DMS53 treated with DMSO at 0.1 percent for 48 hours (cell line): ENCODE results near the gene FFAR1.

Experiments
- DNase-seq: peaks from one replicate; lab custom pipeline; 2025; ENCODE audit not compliant: unreplicated experiment; lab: John Stamatoyannopoulos, UW

FFAR1 gene

DNA sequence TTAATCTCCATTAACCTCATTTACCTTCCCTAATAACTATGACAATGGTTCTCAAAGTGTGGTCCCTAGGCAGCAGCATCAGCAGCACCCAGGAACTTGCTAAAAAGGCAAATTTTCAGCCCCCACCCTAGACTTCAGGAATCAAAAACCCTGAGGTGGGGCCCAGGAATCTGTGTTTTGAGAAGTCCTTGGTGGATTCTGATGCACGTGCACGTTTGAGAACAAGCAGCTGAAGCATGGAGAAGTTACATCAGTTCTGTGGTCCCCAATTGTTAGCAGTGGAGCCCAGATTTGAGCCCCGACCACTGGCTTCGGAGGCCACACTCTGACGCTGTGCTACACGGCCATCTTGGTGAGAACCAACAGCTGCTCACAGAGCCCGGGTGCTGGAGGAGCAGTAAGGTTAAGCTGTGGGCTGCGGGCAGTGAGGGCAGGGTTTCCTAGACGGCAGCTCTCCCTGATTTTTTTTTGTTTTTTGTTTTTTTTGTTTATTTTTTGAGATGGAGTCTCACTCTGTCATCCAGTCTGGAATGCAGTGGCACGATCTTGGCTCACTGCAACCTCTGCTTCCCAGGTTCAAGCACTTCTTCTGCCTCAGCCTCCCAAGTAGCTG, 32.7 kb upstream of the FFAR1 start:
- DNase-seq, result no peak

DNA sequence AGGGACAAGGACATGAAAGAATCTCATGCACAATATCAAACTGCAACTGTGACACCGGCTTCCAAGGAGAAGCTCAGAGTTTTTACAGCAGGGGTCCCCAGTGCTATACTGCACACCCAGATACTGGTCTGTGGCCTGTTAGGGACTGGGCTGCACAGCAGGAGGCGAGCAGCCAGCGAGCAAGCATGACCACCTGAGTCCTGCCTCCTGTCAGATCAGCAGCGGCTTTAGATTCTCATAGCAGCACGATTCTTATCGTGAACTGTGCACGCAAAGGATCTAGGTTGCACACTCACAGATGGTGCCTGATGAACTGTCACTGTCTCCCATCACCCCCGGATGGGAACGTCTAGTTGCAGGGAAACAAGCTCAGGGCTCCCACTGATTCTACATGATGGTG, 31.8 kb upstream of the FFAR1 start:
- DNase-seq, result no peak

DNA sequence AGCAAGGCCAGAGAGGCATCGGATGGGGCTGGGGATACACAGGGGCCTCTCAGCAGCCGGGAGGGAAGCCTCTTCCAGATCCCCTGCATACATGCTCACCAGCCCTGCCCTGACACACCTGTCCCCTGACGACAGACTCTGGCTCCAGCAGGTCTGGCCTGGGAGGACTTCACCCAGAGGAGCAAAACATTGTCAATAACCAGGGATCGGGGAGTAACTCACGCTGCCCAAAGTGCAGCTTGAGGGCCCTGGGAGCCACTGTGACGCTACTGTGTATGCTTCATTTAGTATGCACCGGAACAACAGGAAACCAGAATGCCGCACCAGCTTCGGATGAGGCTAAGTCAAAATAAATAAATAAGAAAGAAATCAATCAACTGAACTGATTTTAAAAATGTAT, 31.1 kb upstream of the FFAR1 start:
- no peak for DNase-seq

DNA sequence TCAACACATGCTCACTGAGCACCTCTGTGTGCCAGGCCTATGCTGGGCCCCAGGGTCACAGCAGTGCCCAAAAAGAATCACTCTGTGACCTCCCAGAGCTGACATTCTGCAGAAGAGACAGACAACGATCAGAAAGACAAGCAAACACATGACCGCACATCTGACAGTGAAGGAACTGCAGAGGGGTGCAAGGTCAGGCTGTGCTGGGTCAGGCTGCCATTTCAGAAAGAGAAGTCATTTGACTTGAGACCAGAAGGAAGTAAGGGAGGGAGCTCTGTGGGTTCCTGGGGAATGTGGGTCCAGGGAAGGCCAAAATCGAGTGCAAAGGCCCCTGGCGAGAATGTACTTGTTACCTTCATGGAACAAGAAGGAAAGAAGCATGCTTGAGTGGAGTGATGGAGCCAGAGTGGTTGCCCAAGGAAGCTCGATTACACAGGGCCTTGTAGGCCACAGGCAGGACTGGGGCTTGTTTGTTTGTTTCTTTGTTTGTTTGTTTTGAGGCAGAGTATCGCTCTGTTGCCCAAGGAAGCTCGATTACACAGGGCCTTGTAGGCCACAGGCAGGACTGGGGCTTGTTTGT, 30.1 kb upstream of the FFAR1 start:
- DNase-seq, result no peak

DNA sequence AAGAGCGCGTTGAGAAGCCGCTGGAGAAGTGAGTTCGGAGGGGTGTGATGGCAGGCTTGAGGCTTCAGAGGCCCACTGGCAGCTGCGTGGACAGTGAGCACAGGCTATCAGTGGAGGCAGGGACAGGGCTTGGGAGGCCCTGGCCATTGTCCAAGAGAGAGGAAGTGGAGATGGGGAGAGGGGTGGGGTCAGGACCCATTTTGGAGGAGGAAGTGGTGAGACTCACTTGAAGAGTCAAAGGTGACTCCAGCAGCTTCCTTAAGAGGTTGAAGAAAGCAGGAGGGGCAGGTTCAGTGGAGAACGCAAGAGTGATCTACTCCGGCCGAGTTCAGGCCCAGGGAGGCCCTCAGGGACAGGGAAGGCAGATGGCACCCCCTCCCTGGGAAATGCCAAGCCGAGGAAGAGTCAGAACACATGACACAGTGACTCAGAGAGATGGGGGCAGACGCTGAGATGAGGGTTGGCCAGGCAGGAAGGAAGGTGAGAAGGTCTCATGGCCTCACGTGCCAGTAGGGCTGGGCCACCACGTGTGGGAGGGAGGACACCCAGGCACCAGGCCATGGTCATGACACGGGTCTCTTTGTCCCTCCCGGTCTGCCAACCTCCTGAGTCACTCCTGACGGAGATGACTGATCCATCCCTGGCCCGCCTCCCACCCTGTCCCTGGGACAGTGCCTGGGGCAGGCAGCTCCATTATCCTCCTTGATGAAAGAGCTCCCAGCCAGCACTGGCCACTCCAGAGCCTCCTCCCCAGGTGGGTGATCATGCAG, 28.8 kb upstream of the FFAR1 start:
- no peak for DNase-seq

DNA sequence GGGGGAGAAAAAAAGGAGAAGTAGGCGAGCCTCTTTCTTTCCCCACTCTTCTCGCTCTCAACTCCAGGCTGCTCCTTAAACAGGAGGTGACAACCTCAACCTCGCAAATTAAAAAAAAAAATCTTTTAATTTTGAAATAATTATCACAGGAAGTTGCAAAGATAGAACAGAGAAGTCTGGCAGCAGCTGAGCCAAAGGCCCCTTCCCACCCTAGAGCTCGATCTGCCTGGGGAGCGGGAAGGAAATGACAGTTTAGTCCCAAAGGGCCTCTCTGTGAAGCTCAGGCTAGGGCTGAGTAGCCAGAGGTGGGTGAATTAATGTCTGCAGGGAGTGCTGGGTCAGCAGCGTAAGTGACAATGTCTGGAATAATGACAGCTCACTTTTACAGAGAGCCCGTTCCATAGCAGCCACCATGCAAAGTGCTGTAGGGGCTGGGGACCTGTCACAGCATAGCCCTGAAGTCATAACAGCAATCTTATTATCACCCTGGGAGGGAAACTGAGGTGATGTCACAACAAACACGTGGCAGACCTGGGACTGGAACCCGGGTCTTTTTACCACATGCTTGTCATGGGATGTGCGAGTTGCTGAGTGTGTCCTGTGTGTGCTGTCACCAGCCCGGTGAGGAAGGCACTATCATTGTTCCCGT, 27.5 kb upstream of the FFAR1 start:
- no peak for DNase-seq

DNA sequence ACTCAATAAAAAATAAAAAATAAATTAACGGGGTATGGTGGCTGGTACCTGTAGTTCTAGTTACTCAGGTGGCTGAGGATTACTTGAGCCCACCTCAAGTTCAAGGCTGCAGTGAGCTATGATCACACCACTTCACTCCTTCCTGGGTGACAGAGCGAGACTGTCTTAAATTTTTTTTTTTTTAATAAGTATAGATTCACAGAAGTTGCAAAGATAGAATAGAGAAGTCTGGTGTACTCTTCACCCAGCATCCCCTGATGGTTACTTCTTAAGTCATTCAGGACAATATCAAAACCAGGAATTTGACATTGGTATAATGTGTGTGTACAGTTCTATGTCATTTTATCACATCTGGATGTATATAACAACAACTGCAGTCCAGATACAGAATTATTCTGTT, 26.4 kb upstream of the FFAR1 start:
- DNase-seq, result no peak

DNA sequence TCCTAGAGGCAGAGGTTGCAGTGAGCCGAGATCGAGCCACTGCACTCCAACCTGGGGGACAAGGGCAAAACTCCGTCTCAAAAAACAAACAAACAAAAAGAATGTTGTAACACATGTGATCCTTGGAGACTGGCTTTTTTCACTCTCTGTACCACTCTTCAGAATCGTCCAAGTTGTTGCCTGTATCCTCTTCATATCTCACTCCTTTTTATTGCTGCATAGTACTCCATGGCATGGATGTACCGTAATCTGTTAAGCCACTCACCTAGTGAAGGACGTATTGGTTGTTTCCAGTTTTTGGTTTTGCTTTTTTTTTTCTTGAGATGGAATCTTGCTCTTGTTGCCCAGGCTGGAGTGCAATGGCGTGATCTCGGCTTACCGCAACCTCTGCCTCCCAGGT, 25.7 kb upstream of the FFAR1 start:
- DNase-seq, result no peak

DNA sequence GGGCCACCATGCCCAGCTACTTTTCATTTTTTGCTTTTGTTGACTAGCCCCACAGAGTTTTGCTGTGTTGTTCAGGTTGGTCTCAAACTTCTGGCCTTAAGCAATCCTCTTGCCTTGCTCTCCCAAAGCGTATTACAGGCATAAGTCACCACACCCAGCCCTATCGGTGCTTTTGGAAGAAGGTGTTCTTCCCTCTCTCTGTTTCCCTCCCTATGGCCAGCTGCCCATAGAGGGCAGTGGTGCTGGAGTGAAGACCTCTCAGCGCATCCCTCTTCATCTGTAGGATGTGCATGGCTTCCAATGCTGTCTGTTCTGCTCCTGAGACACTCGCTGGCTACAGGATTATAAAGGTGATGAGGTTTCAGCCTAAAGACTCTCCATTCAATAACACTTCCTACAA, 20.1 kb upstream of the FFAR1 start:
- no peak for DNase-seq

DNA sequence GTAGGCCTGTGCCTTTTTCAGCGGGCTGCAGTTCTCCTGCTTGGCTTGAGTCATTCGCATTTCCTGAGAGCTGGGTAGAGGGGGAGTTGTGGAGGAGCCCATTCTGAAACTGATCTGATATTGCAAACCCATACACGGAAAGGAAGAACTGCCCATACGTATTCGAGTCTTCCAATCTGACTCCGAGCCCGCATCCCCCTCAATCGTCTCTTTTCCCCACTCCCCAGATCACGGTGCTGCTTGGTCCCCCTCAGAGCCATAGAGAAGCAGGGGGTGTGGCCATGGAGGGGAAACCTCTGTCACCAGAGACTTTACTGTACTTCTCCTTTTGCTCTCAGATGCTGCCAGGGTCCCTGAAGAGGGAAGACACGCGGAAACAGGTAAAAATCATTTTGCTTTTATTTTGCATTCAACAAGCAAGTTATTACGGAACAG, 18.8 kb upstream of the FFAR1 start, which contains the start of gene CD22:
TSS of gene CD22 (plus strand) at position 337 of the 435 bp plus-strand sequence. CDS start 2,854 bp downstream, outside the sequence.
- no peak for DNase-seq

DNA sequence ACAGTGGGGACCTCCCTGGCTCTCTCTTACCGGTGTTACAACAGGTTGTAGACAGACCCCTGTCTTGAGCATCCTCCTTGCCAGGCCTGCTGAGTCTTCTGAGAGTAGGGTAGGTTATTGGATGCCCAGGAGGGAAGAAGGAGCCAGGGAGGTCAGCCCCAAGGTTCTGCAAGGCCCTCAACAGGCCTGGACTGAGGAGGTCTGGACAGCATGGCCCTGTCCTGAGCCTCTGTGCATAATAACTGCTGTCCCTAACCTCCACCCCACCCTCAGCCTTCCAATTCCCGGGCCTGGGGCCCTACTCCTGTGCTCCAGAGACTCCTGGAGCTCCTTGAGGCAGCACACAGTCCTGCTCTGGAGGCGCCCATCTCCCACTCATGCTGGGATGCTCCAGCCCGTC, 18.4 kb upstream of the FFAR1 start:
- no peak for DNase-seq

DNA sequence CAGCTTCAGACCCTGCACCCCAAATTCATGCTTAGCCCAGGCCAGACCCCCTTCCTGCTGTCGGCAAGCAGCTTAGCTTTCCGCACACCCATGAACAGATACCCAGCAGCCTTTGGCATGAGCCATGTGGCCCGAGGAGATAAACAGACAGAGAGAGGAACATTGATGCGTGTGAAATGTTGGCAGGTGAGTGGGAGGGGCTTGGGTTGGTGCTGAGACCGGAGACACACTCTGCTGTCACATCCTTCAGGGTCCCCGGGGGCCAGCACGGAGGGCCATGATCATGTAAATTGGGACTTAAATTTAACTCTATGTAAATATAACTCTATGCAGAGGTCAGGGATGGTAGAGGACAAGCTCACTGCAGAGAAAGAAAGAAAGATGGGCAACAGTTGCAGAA, 17.2 kb upstream of the FFAR1 start:
- no peak for DNase-seq

DNA sequence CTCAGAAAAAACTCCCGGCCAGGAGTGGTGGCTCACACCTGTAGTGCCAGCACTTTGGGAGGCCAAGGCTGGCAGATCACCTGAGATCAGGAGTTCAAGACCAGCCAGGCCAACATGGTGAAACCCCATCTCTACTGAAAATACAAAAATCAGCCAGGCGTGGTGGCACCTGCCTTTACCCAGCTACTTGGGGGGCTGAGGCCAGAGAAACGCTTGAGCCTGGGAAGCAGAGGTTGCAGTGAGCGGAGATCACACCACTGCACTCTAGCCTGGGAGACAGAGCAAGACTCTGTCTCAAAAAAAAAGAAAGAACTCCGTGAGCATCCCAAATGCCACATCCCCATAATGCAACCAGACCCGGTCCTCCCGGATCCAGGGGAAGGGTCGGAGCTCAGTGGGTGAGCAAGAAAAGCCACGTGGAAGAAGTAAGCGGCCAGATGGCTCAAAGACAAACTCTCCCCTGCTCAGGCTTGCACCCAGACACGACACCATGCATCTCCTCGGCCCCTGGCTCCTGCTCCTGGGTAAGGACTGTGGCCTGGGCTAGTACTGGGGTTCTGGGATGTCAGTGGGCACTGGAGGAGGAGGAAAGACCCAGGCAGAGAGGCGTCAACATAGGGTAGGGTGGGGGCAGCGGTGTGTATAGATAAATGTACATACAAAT, 16.0 kb upstream of the FFAR1 start:
- DNase-seq, result no peak

DNA sequence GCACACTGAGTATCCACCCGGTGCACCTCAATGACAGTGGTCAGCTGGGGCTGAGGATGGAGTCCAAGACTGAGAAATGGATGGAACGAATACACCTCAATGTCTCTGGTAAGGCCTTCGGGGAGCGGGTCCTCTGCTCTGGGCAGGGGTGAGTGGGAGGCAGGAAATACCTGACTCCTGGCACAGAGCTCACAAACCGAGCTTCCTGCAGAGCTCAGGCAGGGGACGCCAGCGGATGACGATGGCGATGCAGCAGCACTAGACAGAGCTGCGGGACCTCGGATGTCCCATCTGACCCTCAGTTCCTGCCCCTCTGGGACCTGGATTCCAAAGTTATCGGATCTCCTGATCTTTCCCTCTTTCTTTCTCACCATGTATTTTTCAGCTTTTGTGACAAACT, 14.9 kb upstream of the FFAR1 start:
- DNase-seq, result no peak

DNA sequence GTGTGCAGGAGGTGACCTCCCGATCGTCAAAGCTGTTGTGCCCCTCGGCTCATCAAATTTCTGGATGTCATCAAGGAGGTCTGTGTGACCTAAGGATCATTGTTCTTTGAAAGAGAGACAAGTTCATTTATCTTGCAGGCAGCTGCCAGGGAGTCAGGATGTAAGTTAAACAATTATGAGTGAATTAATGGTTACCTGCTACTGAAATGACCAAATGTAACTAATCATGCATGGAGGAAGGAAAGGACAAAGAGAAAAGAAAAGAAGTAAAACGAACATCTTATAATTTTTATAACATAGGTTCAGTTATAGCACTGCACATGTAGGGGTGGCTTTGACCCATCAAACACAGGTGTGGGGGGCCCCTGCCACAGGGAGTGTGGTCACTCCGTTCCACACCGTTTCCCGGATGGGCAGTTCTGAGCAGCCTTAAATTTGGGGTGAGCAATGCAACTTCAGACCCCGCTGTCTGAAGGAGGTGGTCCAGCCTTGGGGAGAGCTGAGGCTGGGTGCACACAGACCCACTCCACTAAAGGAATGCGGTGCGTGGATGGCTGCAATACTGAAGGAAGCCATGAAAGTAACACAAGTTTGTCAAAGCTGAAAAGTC, 13.5 kb upstream of the FFAR1 start:
- DNase-seq, result no peak

DNA sequence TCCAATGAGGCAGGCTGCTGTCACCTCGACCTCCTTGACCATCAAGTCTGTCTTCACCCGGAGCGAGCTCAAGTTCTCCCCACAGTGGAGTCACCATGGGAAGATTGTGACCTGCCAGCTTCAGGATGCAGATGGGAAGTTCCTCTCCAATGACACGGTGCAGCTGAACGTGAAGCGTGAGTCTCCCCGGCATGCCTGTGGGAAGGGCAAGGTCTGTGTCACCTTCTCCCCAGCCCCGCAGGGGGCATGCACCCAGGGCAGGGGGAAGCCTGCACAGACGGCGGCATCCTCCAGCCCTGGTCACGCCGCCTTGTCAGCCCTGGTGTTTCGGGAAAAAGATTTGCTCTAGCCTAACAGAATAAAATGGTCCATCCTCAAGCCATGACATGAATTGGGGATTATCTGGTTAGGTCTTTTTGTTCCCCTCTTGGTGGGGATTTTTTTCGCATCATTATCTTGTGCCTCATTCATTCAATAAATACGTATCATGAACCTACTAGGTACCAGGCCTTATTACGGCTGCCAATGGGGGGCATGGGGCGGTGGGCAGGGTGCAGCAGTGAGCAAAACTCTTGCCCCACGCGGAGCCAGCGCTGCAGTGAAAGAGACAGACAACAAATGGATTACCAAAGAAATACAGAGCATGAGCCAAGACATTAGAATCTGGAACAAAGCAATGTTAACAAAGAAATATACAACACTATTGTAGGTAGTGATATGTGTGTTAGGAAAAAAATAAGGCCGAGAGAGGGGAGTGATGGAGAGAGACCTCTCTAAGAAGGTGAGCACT, 11.3 kb upstream of the FFAR1 start:
- DNase-seq, result no peak

DNA sequence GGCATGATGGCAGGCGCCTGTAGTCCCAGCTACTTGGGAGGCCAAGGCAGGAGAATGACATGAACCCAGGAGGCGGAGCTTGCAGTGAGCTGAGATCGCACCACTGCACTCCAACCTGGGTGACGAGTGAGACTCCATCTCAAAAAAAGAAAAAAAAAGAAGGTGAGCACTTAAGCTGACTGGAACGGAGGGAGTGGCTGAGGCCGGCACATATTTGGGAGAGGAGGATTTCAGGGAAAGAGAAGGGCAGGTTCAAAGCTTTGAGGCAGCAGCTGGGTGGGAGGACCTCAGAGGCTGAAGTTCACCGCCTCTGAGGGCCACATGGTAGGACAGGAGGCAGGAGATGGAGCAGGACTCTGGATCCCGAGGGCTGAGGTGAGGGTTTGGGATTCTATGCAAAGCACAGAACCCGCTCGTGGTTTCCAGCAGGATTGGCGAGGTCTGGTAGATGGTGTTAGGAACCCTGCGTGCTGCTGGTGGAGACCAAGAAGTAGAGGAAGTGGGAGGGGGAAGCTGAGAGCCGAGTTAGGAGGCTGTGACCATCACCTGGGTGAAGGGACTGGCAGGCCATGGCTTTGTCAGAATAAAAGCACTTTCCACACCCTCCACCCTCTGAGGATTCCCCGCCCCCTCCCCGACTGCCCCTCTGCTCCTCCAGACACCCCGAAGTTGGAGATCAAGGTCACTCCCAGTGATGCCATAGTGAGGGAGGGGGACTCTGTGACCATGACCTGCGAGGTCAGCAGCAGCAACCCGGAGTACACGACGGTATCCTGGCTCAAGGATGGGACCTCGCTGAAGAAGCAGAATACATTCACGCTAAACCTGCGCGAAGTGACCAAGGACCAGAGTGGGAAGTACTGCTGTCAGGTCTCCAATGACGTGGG, 10.4 kb upstream of the FFAR1 start:
- DNase-seq, result no peak

DNA sequence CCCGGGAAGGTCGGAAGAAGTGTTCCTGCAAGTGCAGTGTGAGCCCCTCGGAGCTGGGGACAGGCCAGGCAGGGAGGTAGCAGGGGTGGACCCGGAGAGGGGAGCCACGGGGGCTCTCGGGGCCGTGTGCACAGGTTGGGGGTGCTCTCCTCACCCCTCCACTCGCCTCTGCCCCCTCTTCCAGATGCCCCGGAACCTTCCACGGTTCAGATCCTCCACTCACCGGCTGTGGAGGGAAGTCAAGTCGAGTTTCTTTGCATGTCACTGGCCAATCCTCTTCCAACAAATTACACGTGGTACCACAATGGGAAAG, 9.8 kb upstream of the FFAR1 start:
- no peak for DNase-seq

DNA sequence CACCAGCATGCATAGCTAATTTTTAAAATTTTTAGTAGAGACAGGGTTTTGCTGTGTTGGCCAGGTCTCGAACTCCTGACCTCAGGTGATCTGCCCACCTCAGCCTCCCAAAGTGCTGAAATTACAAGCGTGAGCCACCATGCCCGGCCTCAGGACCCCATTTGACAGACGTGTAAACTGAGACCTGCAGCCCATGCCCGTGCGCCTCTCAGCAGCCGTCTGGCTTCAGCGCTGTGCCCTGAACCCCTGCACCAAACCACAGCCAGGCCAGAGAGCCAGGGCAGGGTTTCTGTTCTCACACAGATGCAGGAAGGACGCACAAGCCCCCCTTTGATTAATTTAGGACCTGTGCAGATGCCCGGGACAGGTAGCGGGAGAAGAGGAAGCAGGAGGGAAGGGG, 7.3 kb upstream of the FFAR1 start:
- DNase-seq, result no peak
